Airway epithelial cell (primary cell): Measurements from ENCODE around the gene FSTL5. TPM values are rescaled to one million over a fixed set of nuclear protein-coding genes. Genes with fewer than 3 reads are reported as not detected.

Source experiments
- total RNA-seq: library from RNA; depleted of rRNA; stranded (reverse); fragments of >200 nt; gene quantifications from 2 replicates; pipeline ENCODE4 v1.2.3, GENCODE V29; 2015

The FSTL5 gene
- under 0.01 TPM in 1 of 2 replicates, not detected in the other for total RNA-seq

DNA sequence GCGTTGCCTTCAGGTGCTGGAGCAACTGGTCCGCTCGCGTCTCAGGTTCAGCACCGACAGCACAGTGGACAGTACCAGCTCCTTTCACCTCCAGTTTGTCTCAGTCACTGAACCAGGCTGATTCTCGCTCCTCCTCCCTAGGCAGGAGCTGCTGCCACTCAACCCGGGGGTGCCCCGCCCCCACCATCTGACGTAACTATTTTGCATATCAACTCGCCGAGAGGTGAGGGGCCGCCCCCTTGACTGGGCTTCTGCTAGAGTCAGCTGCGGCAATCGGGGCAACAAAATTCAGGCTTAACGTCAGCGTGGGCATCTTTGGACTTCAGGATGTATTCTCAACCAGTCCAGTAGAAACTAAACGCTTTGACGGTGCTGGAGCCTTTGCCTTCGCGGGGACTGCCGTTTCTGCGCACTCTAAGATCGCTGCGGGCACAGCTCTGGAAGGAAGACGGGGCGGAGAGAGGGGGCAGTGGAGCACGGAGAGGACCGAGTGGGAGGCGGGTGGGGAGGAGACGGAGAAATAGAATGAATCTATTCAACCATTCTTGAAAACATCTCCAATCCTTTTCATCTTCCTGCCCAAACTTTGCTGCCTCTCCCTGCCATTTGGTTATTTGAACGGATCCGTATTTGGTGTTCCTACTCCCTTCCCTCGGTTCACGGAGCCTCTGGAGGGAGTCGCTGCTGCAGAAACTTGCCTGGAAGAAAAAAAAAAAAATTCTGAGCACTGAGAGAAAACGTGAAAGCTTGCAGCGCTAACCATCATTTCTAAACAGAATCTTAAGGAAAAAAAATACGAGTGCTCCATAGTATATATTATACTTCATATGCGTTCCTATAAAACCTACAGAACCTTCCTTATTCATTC lies at the start of gene FSTL5:
TSS of gene FSTL5 (minus strand) at position 109 of the 868 bp plus-strand sequence. CDS start 52,604 bp downstream, outside the sequence.

